Central memory CD8-positive, alpha-beta T cell (primary cell): Measurements from ENCODE around the gene SRC.

Experiments
- ATAC-seq: fragments of 150-1000 bp; cut with Tn5 transposase; replicated peaks from 2 replicates; pipeline ENCODE4 v1.10.0; 2022; ENCODE audit warnings: mild to moderate bottlenecking, moderate FRiP score, moderate number of reproducible peaks; ENCODE audit not compliant: poor library complexity, severe bottlenecking; ENCODE audit errors: extremely low read depth
- DNase-seq, 2 donors: peaks; one replicate each; pipeline ENCODE4 v3.0.0; 2021; ENCODE audit warnings: low spot score in 2 of 2
- H3K27ac Mint-ChIP-seq: one replicate; pipeline ENCODE4 v1.8.0; 2022; ENCODE audit warnings: low read depth, mild to moderate bottlenecking, moderate library complexity, mixed read lengths
- H3K27me3 Mint-ChIP-seq: one replicate; pipeline ENCODE4 v1.8.0; 2022; ENCODE audit warnings: mixed read lengths
- H3K36me3 Mint-ChIP-seq: one replicate; pipeline ENCODE4 v1.8.0; 2022; ENCODE audit warnings: mild to moderate bottlenecking, moderate library complexity, mixed read lengths; ENCODE audit not compliant: insufficient read depth
- H3K4me1 Mint-ChIP-seq: one replicate; pipeline ENCODE4 v1.8.0; 2022; ENCODE audit warnings: mixed read lengths
- H3K4me3 Mint-ChIP-seq: one replicate; pipeline ENCODE4 v1.8.0; 2022; ENCODE audit warnings: mild to moderate bottlenecking, moderate library complexity, mixed read lengths
- H3K9me3 Mint-ChIP-seq: one replicate; pipeline ENCODE4 v1.8.0; 2022; ENCODE audit warnings: mixed read lengths

The SRC gene

DNA sequence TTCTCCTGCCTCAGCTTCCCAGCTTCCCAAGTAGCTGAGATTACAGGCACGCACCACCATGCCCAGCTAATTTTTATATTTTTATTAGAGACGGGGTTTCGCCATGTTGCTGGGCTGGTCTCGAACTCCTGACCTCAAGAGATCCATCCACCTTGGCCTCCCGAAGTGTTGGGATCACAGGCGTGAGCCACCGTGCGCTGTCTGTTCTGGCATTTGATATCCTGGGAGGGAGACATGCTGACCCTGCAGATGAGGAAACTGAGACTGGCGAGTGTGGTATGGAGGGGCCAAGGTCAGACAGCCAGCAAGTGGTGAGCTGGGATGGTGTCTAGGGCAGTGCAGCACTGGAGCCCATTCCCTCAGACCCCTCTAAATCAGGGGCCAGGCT is 44.6 kb downstream of the SRC start:
- DNase-seq (no peak), ATAC-seq (no peak)
- Mint-ChIP-seq H3K27me3 (no peaks in the 10 kb centered on the region), H3K9me3 (no peaks in the 10 kb centered on the region), H3K4me1 (no peaks in the 10 kb centered on the region), H3K36me3 (peaks cover 1% of the 10 kb centered on the region), H3K27ac (no peak overlapping the region), H3K4me3 (no peak overlapping the region)

DNA sequence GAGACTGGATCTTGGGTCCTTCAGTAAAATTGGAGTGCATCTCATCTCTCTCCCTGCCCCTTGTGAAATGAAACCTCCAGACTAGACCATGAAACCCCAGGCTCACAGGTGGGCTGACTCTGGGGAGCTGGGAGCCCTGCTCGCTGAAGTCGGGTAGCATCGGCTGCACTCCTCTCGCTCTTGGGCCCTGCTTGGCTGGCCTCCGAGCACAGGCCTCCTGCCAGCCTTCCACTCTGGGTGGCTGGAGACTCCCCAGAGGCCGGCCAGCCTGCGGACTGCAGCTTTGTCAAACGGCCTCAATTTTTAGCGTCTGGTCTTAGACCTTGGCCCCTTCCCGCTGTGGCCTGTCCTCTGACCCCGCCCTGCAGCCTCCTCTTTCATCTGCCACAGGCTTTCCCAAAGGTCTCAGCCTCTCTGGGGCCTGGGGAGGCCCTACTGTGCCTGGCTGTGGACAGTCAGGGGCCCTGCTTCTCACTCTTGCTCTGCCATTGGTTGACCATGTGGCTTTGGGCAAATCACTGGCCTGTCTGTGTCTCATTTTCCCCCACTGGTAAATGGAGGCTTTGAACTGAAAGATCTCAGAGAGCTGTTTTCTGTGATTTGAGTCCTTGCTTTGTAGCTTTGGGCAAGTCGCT is 45.1 kb downstream of the SRC start:
- DNase-seq (no peak), ATAC-seq (no peak)
- no peaks in the 10 kb centered on the region for H3K4me1 Mint-ChIP-seq
- H3K27me3 Mint-ChIP-seq, result no peaks in the 10 kb centered on the region
- H3K4me3 Mint-ChIP-seq, result no peak overlapping the region
- H3K27ac Mint-ChIP-seq, result no peak overlapping the region
- H3K9me3 Mint-ChIP-seq, result no peaks in the 10 kb centered on the region
- H3K36me3 Mint-ChIP-seq, result peaks cover 1% of the 10 kb centered on the region

DNA sequence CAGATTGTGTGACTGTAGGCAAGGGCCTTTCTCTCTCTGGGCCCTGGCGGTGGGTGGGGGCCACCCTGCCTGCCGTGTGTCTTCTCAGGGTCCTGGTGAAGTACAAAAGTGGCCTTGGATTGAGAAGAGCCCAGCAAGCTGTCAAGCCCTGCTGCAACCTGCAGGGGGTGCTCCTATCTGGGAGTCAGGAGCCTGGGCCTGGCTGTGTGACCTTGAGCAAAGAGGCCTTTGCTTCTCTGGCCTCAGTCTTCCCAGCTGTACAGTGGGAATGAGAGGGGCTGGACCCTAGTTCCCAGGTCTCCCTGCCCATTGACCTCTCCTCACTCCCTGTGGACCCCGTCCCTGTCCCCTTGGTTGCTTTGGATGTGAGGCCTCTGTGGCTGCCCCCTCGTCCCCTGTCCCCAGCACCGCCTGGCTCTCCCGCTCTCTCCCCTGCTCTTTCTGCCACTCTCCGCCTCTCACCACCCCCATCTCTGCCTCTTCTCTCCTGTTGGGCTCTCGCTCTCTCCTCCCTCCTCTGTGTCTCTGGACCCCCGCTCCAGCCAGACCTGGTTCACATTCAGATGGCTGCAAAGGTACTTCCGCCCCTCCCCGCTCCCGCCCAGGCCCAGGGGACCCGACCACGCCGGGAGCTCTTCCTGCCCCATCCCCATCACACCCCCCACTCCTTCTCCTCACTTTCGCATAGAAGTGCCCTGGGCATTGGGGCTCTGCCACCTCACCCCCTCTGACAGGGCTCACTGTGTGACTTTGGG is 46.7 kb downstream of the SRC start:
- H3K36me3 Mint-ChIP-seq, result no peaks in the 10 kb centered on the region
- H3K9me3 Mint-ChIP-seq, result no peaks in the 10 kb centered on the region
- no peak overlapping the region for H3K4me3 Mint-ChIP-seq
- no peaks in the 10 kb centered on the region for H3K27me3 Mint-ChIP-seq
- no peak overlapping the region for H3K27ac Mint-ChIP-seq
- ATAC-seq, result no peak
- no peak for DNase-seq
- no peaks in the 10 kb centered on the region for H3K4me1 Mint-ChIP-seq

DNA sequence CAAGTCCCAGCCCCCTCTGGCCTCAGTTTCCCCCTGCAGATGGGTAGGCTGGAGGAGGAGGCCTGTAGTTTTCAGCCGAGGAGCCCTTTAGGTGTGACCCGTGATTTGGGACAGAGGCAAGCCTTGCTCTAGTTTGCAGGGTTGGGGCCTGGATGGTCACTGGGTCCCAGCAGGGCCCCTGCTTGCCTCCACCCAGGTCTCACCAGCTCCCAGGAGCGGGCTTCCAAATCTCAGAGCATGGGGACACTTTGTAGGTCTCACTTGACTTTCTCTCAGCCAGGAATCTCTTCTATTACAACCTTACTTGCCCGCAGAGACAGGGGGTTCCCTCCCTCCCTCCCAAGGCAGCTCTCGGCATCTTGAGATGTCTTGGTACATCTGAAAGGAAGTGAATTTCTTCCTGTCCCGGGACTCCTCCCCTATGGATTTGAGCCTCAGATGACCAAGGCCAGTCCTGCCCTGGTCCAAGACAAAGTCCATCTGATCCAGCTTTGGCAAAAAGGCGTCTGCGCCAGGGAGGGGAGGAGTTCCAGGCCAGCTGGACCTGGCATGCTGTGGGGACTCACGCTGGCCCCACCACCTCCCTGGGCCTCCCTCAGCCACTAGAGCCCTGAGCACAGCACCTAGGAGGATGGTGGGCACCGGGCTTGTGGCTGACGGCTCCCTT is 47.4 kb downstream of the SRC start:
- H3K4me1 Mint-ChIP-seq, result no peaks in the 10 kb centered on the region
- H3K36me3 Mint-ChIP-seq, result no peaks in the 10 kb centered on the region
- H3K9me3 Mint-ChIP-seq, result no peaks in the 10 kb centered on the region
- ATAC-seq (no peak), DNase-seq (no peak)
- no peak overlapping the region for H3K27ac Mint-ChIP-seq
- no peak overlapping the region for H3K4me3 Mint-ChIP-seq
- H3K27me3 Mint-ChIP-seq, result no peaks in the 10 kb centered on the region

DNA sequence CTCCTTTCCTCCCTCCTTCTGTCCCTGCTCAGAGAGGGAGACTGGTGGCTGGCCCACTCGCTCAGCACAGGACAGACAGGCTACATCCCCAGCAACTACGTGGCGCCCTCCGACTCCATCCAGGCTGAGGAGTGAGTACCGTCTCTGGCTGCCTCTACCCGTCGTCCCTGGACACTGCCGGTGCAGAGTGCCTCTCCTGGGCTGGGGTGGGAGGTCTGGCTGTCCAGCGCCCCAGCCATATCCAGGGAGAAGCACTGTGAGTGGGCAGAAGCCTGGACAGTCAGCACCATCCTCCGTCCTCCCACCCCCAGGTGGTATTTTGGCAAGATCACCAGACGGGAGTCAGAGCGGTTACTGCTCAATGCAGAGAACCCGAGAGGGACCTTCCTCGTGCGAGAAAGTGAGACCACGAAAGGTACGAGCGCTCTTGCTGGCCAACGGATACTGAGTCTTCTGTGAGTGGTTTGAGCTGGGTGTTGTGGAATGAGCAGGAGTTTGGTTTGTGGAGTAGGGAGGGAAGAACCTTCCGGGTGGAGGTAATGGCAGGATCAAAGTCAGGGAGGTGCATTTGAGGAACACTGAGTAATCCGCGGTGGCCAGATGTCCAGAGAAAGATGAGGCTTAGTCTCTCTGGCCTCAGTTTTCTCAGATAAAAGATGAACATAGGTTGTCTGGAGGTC is 48.1 kb downstream of the SRC start:
- ATAC-seq (no peak), DNase-seq (no peak)
- H3K4me3 Mint-ChIP-seq, result no peak overlapping the region
- H3K27ac Mint-ChIP-seq, result no peak overlapping the region
- no peaks in the 10 kb centered on the region for H3K9me3 Mint-ChIP-seq
- no peaks in the 10 kb centered on the region for H3K36me3 Mint-ChIP-seq
- H3K4me1 Mint-ChIP-seq, result no peaks in the 10 kb centered on the region
- H3K27me3 Mint-ChIP-seq, result no peaks in the 10 kb centered on the region

DNA sequence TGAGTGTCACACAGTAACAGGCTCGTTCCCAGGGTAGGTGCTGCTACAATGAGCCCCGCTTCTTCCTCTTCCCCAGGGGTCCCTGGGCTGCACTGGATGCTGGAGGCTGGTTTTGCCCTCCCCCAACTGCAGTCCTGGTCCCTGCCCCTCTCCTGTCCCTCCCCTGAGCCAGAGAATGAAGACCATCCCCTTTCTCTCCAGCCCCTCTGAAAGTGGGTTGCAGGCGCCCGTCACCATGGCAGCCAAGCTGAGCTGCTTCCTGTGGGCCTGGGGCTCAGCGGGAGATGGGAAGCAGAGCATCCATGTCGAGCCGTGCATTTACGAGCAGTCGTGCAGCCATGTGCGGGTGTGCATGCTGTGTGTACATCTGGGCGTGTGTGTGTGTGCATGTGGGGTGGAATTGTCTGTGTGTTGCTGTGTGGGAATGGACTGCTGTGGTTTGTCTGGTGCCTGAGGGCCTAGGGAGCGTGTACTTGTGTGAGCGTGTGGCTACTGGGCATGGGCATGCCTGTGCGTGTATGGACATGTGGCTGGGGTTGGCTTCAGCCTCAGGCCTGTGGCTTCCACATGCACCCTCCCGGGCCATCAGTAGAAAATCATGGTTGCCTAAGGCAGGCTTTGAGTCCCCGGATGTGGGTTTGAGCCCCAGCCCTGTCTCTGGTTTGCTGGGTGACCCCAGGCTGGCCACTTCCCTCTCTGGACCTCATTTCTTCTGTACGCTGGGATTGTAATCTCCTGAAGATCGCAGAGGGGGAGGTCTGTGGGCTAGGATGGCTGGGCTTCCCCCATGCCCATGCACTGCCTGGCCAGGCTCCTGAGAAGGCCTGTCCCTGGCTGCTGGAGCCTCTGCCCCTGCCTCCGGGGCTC is 48.8 kb downstream of the SRC start:
- no peak for ATAC-seq
- H3K9me3 Mint-ChIP-seq, result no peaks in the 10 kb centered on the region
- H3K4me1 Mint-ChIP-seq, result no peaks in the 10 kb centered on the region
- H3K4me3 Mint-ChIP-seq, result no peak overlapping the region
- H3K27ac Mint-ChIP-seq, result no peak overlapping the region
- H3K36me3 Mint-ChIP-seq, result no peaks in the 10 kb centered on the region
- H3K27me3 Mint-ChIP-seq, result no peaks in the 10 kb centered on the region
- no peak for DNase-seq

DNA sequence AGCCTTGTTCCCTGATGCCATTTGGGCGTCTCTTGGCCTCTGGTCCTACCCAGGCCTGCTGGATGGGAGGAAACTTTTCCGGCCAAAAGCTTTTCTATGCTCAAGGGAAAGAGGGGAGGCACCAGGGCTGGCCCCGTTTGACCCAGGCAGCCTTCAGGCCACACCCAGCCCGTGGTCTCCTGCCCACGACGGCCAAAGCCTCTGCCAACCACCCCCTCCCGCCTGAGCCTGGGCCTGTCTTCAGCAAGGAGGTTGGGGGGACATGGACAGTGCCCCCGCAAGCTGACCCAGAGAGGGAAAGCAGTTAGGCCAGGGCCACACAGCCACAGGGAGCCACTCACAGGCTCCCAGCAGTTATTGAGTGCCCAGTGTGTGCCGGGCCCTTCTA is 49.5 kb downstream of the SRC start:
- Mint-ChIP-seq H3K27ac (no peak overlapping the region), H3K4me3 (no peak overlapping the region), H3K9me3 (no peaks in the 10 kb centered on the region), H3K36me3 (no peaks in the 10 kb centered on the region), H3K4me1 (no peaks in the 10 kb centered on the region), H3K27me3 (no peaks in the 10 kb centered on the region)
- ATAC-seq, result no peak
- DNase-seq, result no peak

DNA sequence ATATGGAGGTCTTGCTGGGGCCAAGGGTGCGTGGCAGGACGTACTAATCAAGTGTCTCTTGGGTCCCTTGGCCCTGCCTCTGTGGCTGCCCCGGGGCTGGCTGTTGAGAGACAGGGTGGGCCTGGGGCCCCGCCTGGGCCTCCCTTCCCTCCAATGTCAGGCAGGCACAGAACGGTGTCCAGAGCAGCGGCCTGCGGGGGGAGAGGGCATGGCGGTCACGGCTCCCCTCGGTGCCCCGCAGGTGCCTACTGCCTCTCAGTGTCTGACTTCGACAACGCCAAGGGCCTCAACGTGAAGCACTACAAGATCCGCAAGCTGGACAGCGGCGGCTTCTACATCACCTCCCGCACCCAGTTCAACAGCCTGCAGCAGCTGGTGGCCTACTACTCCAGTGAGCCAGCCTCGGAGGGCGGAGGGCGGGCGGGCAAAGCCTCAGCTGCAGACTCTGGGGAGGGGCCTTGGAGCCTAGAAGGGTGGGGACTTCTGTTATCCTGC is 50.0 kb downstream of the SRC start:
- H3K27ac Mint-ChIP-seq, result no peak overlapping the region
- ATAC-seq (no peak), DNase-seq (no peak)
- H3K9me3 Mint-ChIP-seq, result no peaks in the 10 kb centered on the region
- H3K4me1 Mint-ChIP-seq, result no peaks in the 10 kb centered on the region
- no peaks in the 10 kb centered on the region for H3K27me3 Mint-ChIP-seq
- H3K36me3 Mint-ChIP-seq, result peaks cover 2% of the 10 kb centered on the region
- H3K4me3 Mint-ChIP-seq, result no peak overlapping the region

DNA sequence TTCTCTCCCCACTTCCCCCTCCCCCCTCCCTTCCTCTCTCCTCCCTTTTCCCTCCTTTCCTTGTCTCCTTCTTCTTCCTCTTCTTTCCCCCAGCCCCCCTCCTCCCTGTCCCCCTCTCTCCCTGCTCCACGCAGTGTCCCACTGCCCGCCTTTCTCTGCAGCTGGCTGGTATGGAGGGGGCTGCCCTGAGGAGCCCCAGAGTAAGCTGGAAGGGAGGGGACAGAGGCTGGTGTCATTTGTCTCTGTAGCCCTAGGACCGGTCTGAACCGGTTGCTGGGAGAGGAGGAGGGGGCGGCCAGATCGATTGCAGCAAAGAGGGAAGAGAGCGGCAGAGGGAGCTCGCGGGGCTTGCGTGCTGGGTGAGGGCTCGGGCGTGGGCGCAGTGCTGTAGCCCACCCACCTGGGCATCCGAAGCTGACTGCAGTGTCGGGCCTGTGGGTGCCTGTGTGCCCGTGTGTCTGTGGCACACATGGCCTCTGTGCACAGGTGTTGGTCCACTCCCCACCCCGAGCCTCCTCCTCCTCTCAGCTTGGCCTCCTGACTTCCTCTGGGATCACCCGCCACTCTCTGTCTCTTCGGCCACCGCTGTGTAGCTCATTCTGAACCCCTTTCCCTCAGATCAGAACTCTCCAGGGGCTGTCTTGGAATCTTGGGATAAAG is 50.6 kb downstream of the SRC start:
- H3K36me3 Mint-ChIP-seq, result peaks cover 2% of the 10 kb centered on the region
- H3K27ac Mint-ChIP-seq, result no peak overlapping the region
- H3K9me3 Mint-ChIP-seq, result no peaks in the 10 kb centered on the region
- H3K4me3 Mint-ChIP-seq, result no peak overlapping the region
- no peaks in the 10 kb centered on the region for H3K27me3 Mint-ChIP-seq
- H3K4me1 Mint-ChIP-seq, result no peaks in the 10 kb centered on the region
- DNase-seq, result no peak
- no peak for ATAC-seq

DNA sequence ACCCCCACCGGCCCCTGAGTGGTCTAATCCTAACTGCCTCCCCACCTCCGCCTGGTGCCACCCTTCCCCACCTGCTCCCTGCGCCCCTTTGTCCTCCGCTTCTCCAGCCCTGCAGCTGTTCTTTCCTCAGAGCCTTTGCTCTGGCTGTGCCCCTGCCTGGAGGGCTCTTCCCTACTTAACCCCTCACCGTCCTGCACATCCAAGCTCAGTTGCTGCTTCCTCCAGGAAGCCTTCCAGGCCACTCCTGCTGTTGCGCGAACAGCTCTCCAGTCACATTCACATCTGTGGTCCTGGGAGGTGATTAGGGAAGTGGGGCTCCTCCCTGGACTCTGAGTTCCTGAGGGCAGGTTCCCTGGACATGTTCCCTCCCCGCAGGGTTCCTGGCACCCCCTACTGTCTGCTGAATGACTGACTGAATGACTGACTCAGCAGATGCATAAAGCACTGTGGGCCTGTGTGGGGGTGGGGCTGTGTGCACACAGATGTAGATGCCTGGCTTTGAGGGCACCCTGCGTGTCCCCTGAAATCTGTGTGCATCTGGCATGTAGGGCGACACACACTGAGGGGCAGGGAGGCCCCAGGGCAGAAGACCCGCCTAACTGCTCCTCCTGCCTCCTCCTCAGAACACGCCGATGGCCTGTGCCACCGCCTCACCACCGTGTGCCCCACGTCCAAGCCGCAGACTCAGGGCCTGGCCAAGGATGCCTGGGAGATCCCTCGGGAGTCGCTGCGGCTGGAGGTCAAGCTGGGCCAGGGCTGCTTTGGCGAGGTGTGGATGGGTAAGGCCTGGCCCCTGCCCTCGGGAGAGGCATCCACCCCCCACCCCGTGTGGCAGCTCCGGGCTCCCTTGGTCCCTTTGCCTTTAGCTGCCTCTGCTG is 51.4 kb downstream of the SRC start:
- Mint-ChIP-seq H3K27ac (no peak overlapping the region), H3K9me3 (no peaks in the 10 kb centered on the region), H3K4me1 (no peaks in the 10 kb centered on the region), H3K4me3 (no peak overlapping the region), H3K36me3 (peaks cover 2% of the 10 kb centered on the region), H3K27me3 (no peaks in the 10 kb centered on the region)
- ATAC-seq (no peak), DNase-seq (no peak)
